ENCODE results near the gene MBD5.
A peak's percentile ranks its signal among the peaks of the same experiment; 100 is the strongest.

Gene MBD5

GRCh38 chr2:148455791-148456190, 434.9 kb downstream of the MBD5 start:
- no peak for DNase-seq (ENCODE audit: low read depth in 2 of 2, low spot score in 1 of 2)

- DNase-seq (ENCODE audit: low read depth in 2 of 2, low spot score in 1 of 2), result no peak
Measured at GRCh38 chr2:148458171-148458570, 437.3 kb downstream of the MBD5 start.

- DNase-seq (ENCODE audit: low read depth in 2 of 2, low spot score in 1 of 2), result no peak
Measured at GRCh38 chr2:148459377-148459778, 438.5 kb downstream of the MBD5 start.

- no peak for DNase-seq (ENCODE audit: low read depth in 2 of 2, low spot score in 1 of 2)
Measured at GRCh38 chr2:148461876-148462275, 441.0 kb downstream of the MBD5 start.

- DNase-seq (ENCODE audit: low read depth in 2 of 2, low spot score in 1 of 2), result no peak
Measured at GRCh38 chr2:148475626-148476025, 454.7 kb downstream of the MBD5 start.

GRCh38 chr2:148479398-148479797, 458.5 kb downstream of the MBD5 start:
- DNase-seq (ENCODE audit: low read depth in 2 of 2, low spot score in 1 of 2), result no peak

- DNase-seq (ENCODE audit: low read depth in 2 of 2, low spot score in 1 of 2), result no peak
Measured at GRCh38 chr2:148483665-148484064, 462.8 kb downstream of the MBD5 start.

GRCh38 chr2:148484066-148484465, 463.2 kb downstream of the MBD5 start:
- DNase-seq (ENCODE audit: low read depth in 2 of 2, low spot score in 1 of 2), result no peak

- DNase-seq (ENCODE audit: low read depth in 2 of 2, low spot score in 1 of 2), result no peak
Measured at GRCh38 chr2:148486655-148487054, 465.8 kb downstream of the MBD5 start.

- no peak for DNase-seq (ENCODE audit: low read depth in 2 of 2, low spot score in 1 of 2)
Measured at GRCh38 chr2:148487439-148487838, 466.5 kb downstream of the MBD5 start.

GRCh38 chr2:148490840-148491439, 470.0 kb downstream of the MBD5 start:
- DNase-seq (ENCODE audit: low read depth in 2 of 2, low spot score in 1 of 2), result no peak

GRCh38 chr2:148493822-148494563, 473.1 kb downstream of the MBD5 start:
- DNase-seq (ENCODE audit: low read depth in 2 of 2, low spot score in 1 of 2), result no peak

- DNase-seq (ENCODE audit: low read depth in 2 of 2, low spot score in 1 of 2), result no peak
Measured at GRCh38 chr2:148495586-148495985, 474.7 kb downstream of the MBD5 start.

- DNase-seq (ENCODE audit: low read depth in 2 of 2, low spot score in 1 of 2), result no peak
Measured at GRCh38 chr2:148501545-148501944, 480.7 kb downstream of the MBD5 start.

GRCh38 chr2:148503516-148503915, 482.6 kb downstream of the MBD5 start:
- no peak for DNase-seq (ENCODE audit: low read depth in 2 of 2, low spot score in 1 of 2)

GRCh38 chr2:148507970-148508369, 487.1 kb downstream of the MBD5 start:
- DNase-seq (ENCODE audit: low read depth in 2 of 2, low spot score in 1 of 2), result no peak

- no peak for DNase-seq (ENCODE audit: low read depth in 2 of 2, low spot score in 1 of 2)
Measured at GRCh38 chr2:148508878-148509287, 488.0 kb downstream of the MBD5 start.

- DNase-seq (ENCODE audit: low read depth in 2 of 2, low spot score in 1 of 2), result peak; percentile 54 to 69
Measured at GRCh38 chr2:148509288-148509902, 488.5 kb downstream of the MBD5 start.

- no peak for DNase-seq (ENCODE audit: low read depth in 2 of 2, low spot score in 1 of 2)
Measured at GRCh38 chr2:148511883-148512282, 491.0 kb downstream of the MBD5 start.

- DNase-seq (ENCODE audit: low read depth in 2 of 2, low spot score in 1 of 2), result no peak
Measured at GRCh38 chr2:148512501-148512900, 491.6 kb downstream of the MBD5 start.

- DNase-seq (ENCODE audit: low read depth in 2 of 2, low spot score in 1 of 2), result no peak
Measured at GRCh38 chr2:148513427-148513826, 492.5 kb downstream of the MBD5 start.

- no peak for DNase-seq (ENCODE audit: low read depth in 2 of 2, low spot score in 1 of 2)
Measured at GRCh38 chr2:148515120-148515519, 494.2 kb downstream of the MBD5 start.
